Liver (tissue), 9 donors: ENCODE data around the gene TRIM60. TPM values are rescaled to one million over a fixed set of nuclear protein-coding genes. Genes with fewer than 3 reads are reported as not detected.

Experiments used
- DNase-seq: peaks from one replicate; pipeline ENCODE4 v3.0.0-alpha.2; 2017; ENCODE audit warnings: low spot score
- H3K27ac ChIP-seq, 2 donors: one replicate each; pipeline ENCODE4 v1.7.0; 2013; ENCODE audit warnings: inconsistent platforms in 2 of 2, low read length in 2 of 2, control low read depth in 1 of 2, low read depth in 1 of 2, mild to moderate bottlenecking in 1 of 2
- H3K27me3 ChIP-seq, 4 donors: one replicate each; pipeline versions ENCODE4 v1.6.1 to v1.7.0; 2013; ENCODE audit warnings: low read length in 3 of 4, inconsistent platforms in 1 of 4, mild to moderate bottlenecking in 1 of 4, moderate library complexity in 1 of 4; ENCODE audit not compliant: control insufficient read depth in 4 of 4, insufficient read depth in 4 of 4
- H3K36me3 ChIP-seq, 4 donors: one replicate each; pipeline versions ENCODE4 v1.6.1 to v1.7.0; 2013; ENCODE audit warnings: low read length in 3 of 4, mild to moderate bottlenecking in 3 of 4, low read depth in 1 of 4, moderate library complexity in 1 of 4; ENCODE audit not compliant: control insufficient read depth in 4 of 4, insufficient read depth in 3 of 4
- H3K4me1 ChIP-seq, 4 donors: one replicate each; pipeline versions ENCODE4 v1.6.1 to v1.7.0; 2013; ENCODE audit warnings: low read length in 3 of 4, mild to moderate bottlenecking in 3 of 4, moderate library complexity in 1 of 4; ENCODE audit not compliant: control insufficient read depth in 4 of 4, insufficient read depth in 4 of 4
- H3K4me3 ChIP-seq, 3 donors: one replicate each; pipeline versions ENCODE4 v1.6.1 to v1.7.0; 2013; ENCODE audit warnings: low read length in 3 of 3, control low read depth in 1 of 3, low read depth in 1 of 3, mild to moderate bottlenecking in 1 of 3
- H3K9ac ChIP-seq, 2 donors: one replicate each; pipeline ENCODE4 v1.7.0; 2013; ENCODE audit warnings: low read length in 2 of 2, mild to moderate bottlenecking in 2 of 2, moderate library complexity in 2 of 2, control low read depth in 1 of 2, low read depth in 1 of 2
- H3K9me3 ChIP-seq, 4 donors: one replicate each; pipeline versions ENCODE4 v1.6.1 to v1.7.0; 2013; ENCODE audit warnings: low read length in 3 of 4; ENCODE audit not compliant: control insufficient read depth in 4 of 4
- ATF3 ChIP-seq: IDR thresholded peaks from 2 replicates; pipeline ENCODE4 v1.6.1; 2016; ENCODE audit warnings: antibody characterized with exemption
- CTCF ChIP-seq: fragments of 150-350 bp; IDR thresholded peaks from 2 replicates; pipeline ENCODE4 v1.5.1; 2017; ENCODE audit warnings: improper control_type of control experiment, low read depth, low read length; ENCODE audit not compliant: missing input control
- EGR1 ChIP-seq, 2 donors: IDR thresholded peaks; 2 replicates each; pipeline ENCODE4 v1.6.1; 2016 to 2018; ENCODE audit warnings: antibody characterized with exemption in 2 of 2, low read depth in 2 of 2
- FOXA2 ChIP-seq: IDR thresholded peaks from 2 replicates; pipeline ENCODE4 v1.6.1; 2016; ENCODE audit warnings: antibody characterized with exemption
- GABPA ChIP-seq, 2 donors: IDR thresholded peaks in 1 of 2; conservative IDR thresholded peaks in 1 of 2; 2 replicates each; pipeline ENCODE4 v1.6.1; 2016; ENCODE audit warnings: antibody characterized with exemption in 2 of 2, mild to moderate bottlenecking in 1 of 2, moderate library complexity in 1 of 2
- HNF4A ChIP-seq, 2 donors: conservative IDR thresholded peaks; 2 replicates each; pipeline ENCODE4 v1.6.1; 2016; ENCODE audit warnings: antibody characterized with exemption in 2 of 2, mild to moderate bottlenecking in 2 of 2
- HNF4G ChIP-seq: IDR thresholded peaks from 2 replicates; pipeline ENCODE4 v1.6.1; 2016; ENCODE audit warnings: antibody characterized with exemption
- JUND ChIP-seq, 2 donors: IDR thresholded peaks; 2 replicates each; pipeline ENCODE4 v1.6.1; 2016; ENCODE audit warnings: antibody characterized with exemption in 2 of 2
- MAX ChIP-seq: IDR thresholded peaks from 2 replicates; pipeline ENCODE4 v1.6.1; 2016; ENCODE audit warnings: antibody characterized with exemption
- NR2F2 ChIP-seq: IDR thresholded peaks from 2 replicates; pipeline ENCODE4 v1.6.1; 2016; ENCODE audit warnings: antibody characterized with exemption
- RAD21 ChIP-seq, 2 donors: IDR thresholded peaks; 2 replicates each; pipeline ENCODE4 v1.6.1; 2016; ENCODE audit warnings: antibody characterized with exemption in 2 of 2, mild to moderate bottlenecking in 2 of 2
- REST ChIP-seq: IDR thresholded peaks from 2 replicates; pipeline ENCODE4 v1.6.1; 2016; ENCODE audit warnings: antibody characterized with exemption, mild to moderate bottlenecking
- RXRA ChIP-seq, 2 donors: IDR thresholded peaks; 2 replicates each; pipeline ENCODE4 v1.6.1; 2017 to 2018; ENCODE audit warnings: antibody characterized with exemption in 2 of 2, mild to moderate bottlenecking in 1 of 2
- SP1 ChIP-seq: IDR thresholded peaks from 2 replicates; pipeline ENCODE4 v1.6.1; 2018; ENCODE audit warnings: antibody characterized with exemption, mild to moderate bottlenecking
- TAF1 ChIP-seq: conservative IDR thresholded peaks from 2 replicates; pipeline ENCODE4 v1.6.1; 2016; ENCODE audit warnings: antibody characterized with exemption, mild to moderate bottlenecking
- YY1 ChIP-seq: IDR thresholded peaks from 2 replicates; pipeline ENCODE4 v1.6.1; 2016; ENCODE audit warnings: antibody characterized with exemption, mild to moderate bottlenecking
- ZBTB33 ChIP-seq: IDR thresholded peaks from 2 replicates; pipeline ENCODE4 v1.6.1; 2016; ENCODE audit warnings: antibody characterized with exemption
- WGBS: extraction: QIAGEN DNeasy Blood & Tissue Kit; methylation state at CpG from one replicate; pipeline ENCODE4 v1.1.7; 2013; 5-methylcytosine and 5-hydroxymethylcytosine counted together
- polyA plus RNA-seq, 2 donors: library from polyadenylated mRNA; stranded (reverse) in 1 of 2; unstranded in 1 of 2; fragments of 200-250 nt in 1 of 2; fragments of >200 nt in 1 of 2; fragmentation: Nextera tagmentation in 1 of 2; extraction: Ambion mirVana in 1 of 2; gene quantifications; one replicate each; pipeline versions ENCODE4 v1.2.1 to v1.2.3, GENCODE V29; 2013 to 2015
- total RNA-seq, 2 donors: library from RNA; depleted of rRNA; stranded (reverse); fragments of >200 nt; gene quantifications; one replicate each; pipeline ENCODE4 v1.2.3, GENCODE V29; 2014
- donor health status: healthy.
- donor health status: healthy.
- donor health status: healthy.
- donor health status: healthy.
- donor health status: healthy.

TRIM60 gene
- total and polyA plus RNA-seq, 4 donors, result not detected

GRCh38 chr4:165010487-165010886 lies 21.3 kb upstream of the TRIM60 start (continued):
- TF ChIP-seq GABPA (IDR thresholded peaks at IDR 0.05 in 1 of 2, conservative IDR thresholded peaks at IDR 0.05 in 1 of 2), result no peak

- no peaks in the 10 kb centered on the region for H3K36me3 ChIP-seq
- H3K9ac ChIP-seq, result no peak overlapping the region
- H3K27me3 ChIP-seq, result no peaks in the 10 kb centered on the region
- H3K4me3 ChIP-seq, result no peak overlapping the region
- no peak for DNase-seq
- H3K9me3 ChIP-seq, result no peaks in the 10 kb centered on the region
- TF ChIP-seq CTCF, result no peak
- TF ChIP-seq HNF4G, result no peak
- no peak for TF ChIP-seq YY1
- no peak for TF ChIP-seq RXRA (IDR thresholded peaks at IDR 0.05)
- no peak for TF ChIP-seq ZBTB33
- no peak for TF ChIP-seq JUND (IDR thresholded peaks at IDR 0.05)
- TF ChIP-seq MAX, result no peak
- TF ChIP-seq RAD21 (IDR thresholded peaks at IDR 0.05), result no peak
- TF ChIP-seq GABPA (IDR thresholded peaks at IDR 0.05 in 1 of 2, conservative IDR thresholded peaks at IDR 0.05 in 1 of 2), result no peak
- no peak for TF ChIP-seq HNF4A (conservative IDR thresholded peaks at IDR 0.05)
- TF ChIP-seq FOXA2, result no peak
- no peak for TF ChIP-seq SP1
- TF ChIP-seq TAF1, result no peak
- TF ChIP-seq EGR1 (IDR thresholded peaks at IDR 0.05; ENCODE audit: low read depth in 2 of 2), result no peak
- H3K4me1 ChIP-seq, result peaks cover 0 to 4% (median 0%) of the 10 kb centered on the region in 4 donors
- H3K27ac ChIP-seq, result no peak overlapping the region
- WGBS, result 83% methylated on average over 8 of the region's 8 CpGs
Observed at GRCh38 chr4:165010991-165011390, 20.8 kb upstream of the TRIM60 start.

GRCh38 chr4:165011403-165011802 lies 20.4 kb upstream of the TRIM60 start:
- Histone ChIP-seq H3K4me3 (no peak overlapping the region), H3K9ac (no peak overlapping the region), H3K4me1 (peaks cover 0 to 4% (median 0%) of the 10 kb centered on the region in 4 donors), H3K36me3 (no peaks in the 10 kb centered on the region), H3K27ac (no peak overlapping the region), H3K9me3 (no peaks in the 10 kb centered on the region), H3K27me3 (no peaks in the 10 kb centered on the region)
- 89% methylated on average over 5 of the region's 5 CpGs for WGBS
- no peak for DNase-seq
- TF ChIP-seq NR2F2, result no peak
- TF ChIP-seq HNF4G, result no peak
- TF ChIP-seq ZBTB33, result no peak
- TF ChIP-seq YY1, result no peak
- TF ChIP-seq RAD21 (IDR thresholded peaks at IDR 0.05), result no peak
- no peak for TF ChIP-seq SP1
- no peak for TF ChIP-seq RXRA (IDR thresholded peaks at IDR 0.05)
- no peak for TF ChIP-seq ATF3
- no peak for TF ChIP-seq GABPA (IDR thresholded peaks at IDR 0.05 in 1 of 2, conservative IDR thresholded peaks at IDR 0.05 in 1 of 2)
- no peak for TF ChIP-seq EGR1 (IDR thresholded peaks at IDR 0.05; ENCODE audit: low read depth in 2 of 2)
- TF ChIP-seq MAX, result no peak
- no peak for TF ChIP-seq REST
- TF ChIP-seq FOXA2, result no peak
- TF ChIP-seq CTCF, result no peak
